ENCODE measurements around the gene TBRG4. TPM values are rescaled to one million over a fixed set of nuclear protein-coding genes. Genes with fewer than 3 reads are reported as not detected.

The TBRG4 gene
- total and polyA plus RNA-seq, 9 donors: 28.6 to 67.5 (median 49.9) TPM

Small RNA genes within 50 kb of the gene (small RNA-seq; reads per million reads assigned to genes)
- gene SNORA5A: 2.7 reads per million, percentile 75 among the genes with 10 or more reads in this experiment
- gene SNORA5B: not detected
- gene SNORA5C: 91.2 reads per million, percentile 91 among the genes with 10 or more reads in this experiment

Other genes with a start within 250 kb of the TBRG4 start
- 10 to 100 TPM; 17.6 to 27.3 (median 25.6) TPM for gene PURB, start 226.2 kb downstream of the TBRG4 start, total RNA-seq
- 10 to 100 TPM in 1 of 2 donors, 1 to 10 TPM in 1; 9.6 to 19.5 TPM for gene PURB, start 226.2 kb downstream of the TBRG4 start, polyA plus RNA-seq
- 1 to 10 TPM in 4 of 7 donors, under 1 TPM in 3; 0.48 to 2.4 (median 1.0) TPM for gene MYO1G, start 132.7 kb downstream of the TBRG4 start, total RNA-seq
- 1 to 10 TPM in 1 of 2 donors, under 1 TPM in 1; 0.64 to 1.1 TPM for gene MYO1G, start 132.7 kb downstream of the TBRG4 start, polyA plus RNA-seq
- 10 to 100 TPM; 16.2 to 34.6 (median 23.5) TPM for gene CCM2, start 111.5 kb downstream of the TBRG4 start, total RNA-seq
- 10 to 100 TPM; 21.2 to 23.1 TPM for gene CCM2, start 111.5 kb downstream of the TBRG4 start, polyA plus RNA-seq
- gene NACAD, start 22.7 kb downstream of the TBRG4 start, total RNA-seq: 10 to 100 TPM in 5 of 7 donors, 1 to 10 TPM in 2; 5.1 to 24.1 (median 18.8) TPM
- 1 to 10 TPM; 4.1 to 8.1 TPM for gene NACAD, start 22.7 kb downstream of the TBRG4 start, polyA plus RNA-seq
- gene RAMP3, start 46.1 kb upstream of the TBRG4 start, total RNA-seq: 10 to 100 TPM in 3 of 7 donors, 1 to 10 TPM in 4; 2.9 to 26.0 (median 8.0) TPM
- 10 to 100 TPM in 1 of 2 donors, 1 to 10 TPM in 1; 4.0 to 14.8 TPM for gene RAMP3, start 46.1 kb upstream of the TBRG4 start, polyA plus RNA-seq

Measured in ovary (tissue), 9 donors.